ENCODE measurements around the gene MIEF1. TPM values are rescaled to one million over a fixed set of nuclear protein-coding genes. Genes with fewer than 3 reads are reported as not detected.

MIEF1 gene
- total and polyA plus RNA-seq, 7 experiments from 2014 or later, result 17.5 to 42.3 (median 33.2) TPM

- H3K4me3 ChIP-seq (ENCODE audit: low read length), result no peak overlapping the region
- Mint-ChIP-seq H3K27me3 (peaks cover 15 to 49% (median 19%) of the 10 kb centered on the region in 5 donors), H3K27ac (peak overlapping the region in 3 of 9 donors; percentile 29 to 52 (median 47)), H3K4me3 (peak overlapping the region in 7 of 10 donors; percentile 20 to 81 (median 63)), H3K4me1 (peaks cover 5 to 15% (median 6%) of the 10 kb centered on the region in 7 donors), H3K9me3 (no peaks in the 10 kb centered on the region), H3K36me3 (peaks cover 0 to 1% (median 0%) of the 10 kb centered on the region in 5 donors)
- DNase-seq (no peak), ATAC-seq (no peak)
- ChIA-PET POLR2A (no interaction called here), CTCF (interaction anchor here (1.0 to 2.2 kb wide), 3 partner anchors 383 to 789 kb away, joined by 3 to 12 read pairs (median 7); no protein-coding TSS in a partner anchor)
- H3K36me3 ChIP-seq (ENCODE audit: control insufficient read depth in 2 of 3, insufficient read depth in 3 of 3, low read length in 3 of 3), result no peaks in the 10 kb centered on the region
- no peaks in the 10 kb centered on the region for H3K4me1 ChIP-seq (ENCODE audit: control insufficient read depth in 2 of 2, insufficient read depth in 2 of 2, low read length in 2 of 2)
- H3K27me3 ChIP-seq (ENCODE audit: control insufficient read depth in 2 of 2, insufficient read depth in 2 of 2, low read length in 2 of 2), result peaks cover 0 to 8% of the 10 kb centered on the region in 2 donors
- H3K9me3 ChIP-seq (ENCODE audit: control insufficient read depth in 2 of 3, low read length in 3 of 3), result no peaks in the 10 kb centered on the region
- intact Hi-C loops (cut with micrococcal nuclease), result no loop called here
- H3K27ac ChIP-seq (ENCODE audit: low read depth, low read length), result no peak overlapping the region
These were observed 56.9 kb downstream of the MIEF1 start for GRCh38 chr22:39558950-39559349.

- peak overlapping the region in 1 of 10 donors; percentile 77 for H3K4me3 Mint-ChIP-seq
- H3K9me3 Mint-ChIP-seq, result no peaks in the 10 kb centered on the region
- H3K27ac Mint-ChIP-seq, result no peak overlapping the region
- Histone ChIP-seq H3K27me3 (ENCODE audit: control insufficient read depth in 2 of 2, insufficient read depth in 2 of 2, low read length in 2 of 2) (peaks cover 0 to 8% of the 10 kb centered on the region in 2 donors), H3K36me3 (ENCODE audit: control insufficient read depth in 2 of 3, insufficient read depth in 3 of 3, low read length in 3 of 3) (no peaks in the 10 kb centered on the region), H3K9me3 (ENCODE audit: control insufficient read depth in 2 of 3, low read length in 3 of 3) (no peaks in the 10 kb centered on the region), H3K27ac (ENCODE audit: low read depth, low read length) (no peak overlapping the region), H3K4me1 (ENCODE audit: control insufficient read depth in 2 of 2, insufficient read depth in 2 of 2, low read length in 2 of 2) (no peaks in the 10 kb centered on the region), H3K4me3 (ENCODE audit: low read length) (no peak overlapping the region)
- intact Hi-C loops (cut with micrococcal nuclease), result loop anchor here in 1 of 2 donors (5.0 kb wide), 1 partner anchor 463 kb away; no protein-coding TSS in a partner anchor
- ChIA-PET CTCF (interaction anchor here (1.5 to 2.2 kb wide), 2 partner anchors 383 to 465 kb away, joined by 7 to 12 read pairs; no protein-coding TSS in a partner anchor), POLR2A (no interaction called here)
- DNase-seq, result no peak
- peaks cover 0 to 1% (median 0%) of the 10 kb centered on the region in 5 donors for H3K36me3 Mint-ChIP-seq
- peaks cover 15 to 44% (median 19%) of the 10 kb centered on the region in 5 donors for H3K27me3 Mint-ChIP-seq
- peaks cover 5 to 15% (median 6%) of the 10 kb centered on the region in 7 donors for H3K4me1 Mint-ChIP-seq
- no peak for ATAC-seq
These were observed 57.5 kb downstream of the MIEF1 start for GRCh38 chr22:39559456-39560105.

- peaks cover 15 to 42% (median 19%) of the 10 kb centered on the region in 5 donors for H3K27me3 Mint-ChIP-seq
- no peaks in the 10 kb centered on the region for H3K36me3 ChIP-seq (ENCODE audit: control insufficient read depth in 2 of 3, insufficient read depth in 3 of 3, low read length in 3 of 3)
- intact Hi-C loops (cut with micrococcal nuclease), result loop anchor here in 1 of 2 donors (5.0 kb wide), 1 partner anchor 462 kb away; no protein-coding TSS in a partner anchor
- H3K4me3 ChIP-seq (ENCODE audit: low read length), result no peak overlapping the region
- peaks cover 5 to 15% (median 6%) of the 10 kb centered on the region in 7 donors for H3K4me1 Mint-ChIP-seq
- ATAC-seq (no peak), DNase-seq (no peak)
- peak overlapping the region in 1 of 10 donors; percentile 29 for H3K4me3 Mint-ChIP-seq
- peaks cover 0 to 1% (median 0%) of the 10 kb centered on the region in 5 donors for H3K36me3 Mint-ChIP-seq
- H3K9me3 ChIP-seq (ENCODE audit: control insufficient read depth in 2 of 3, low read length in 3 of 3), result no peaks in the 10 kb centered on the region
- CTCF ChIA-PET, result interaction anchor here (1.5 to 2.2 kb wide), 2 partner anchors 382 to 464 kb away, joined by 7 to 12 read pairs; no protein-coding TSS in a partner anchor
- H3K27ac Mint-ChIP-seq, result no peak overlapping the region
- H3K4me1 ChIP-seq (ENCODE audit: control insufficient read depth in 2 of 2, insufficient read depth in 2 of 2, low read length in 2 of 2), result no peaks in the 10 kb centered on the region
- H3K27ac ChIP-seq (ENCODE audit: low read depth, low read length), result no peak overlapping the region
- H3K9me3 Mint-ChIP-seq, result no peaks in the 10 kb centered on the region
- H3K27me3 ChIP-seq (ENCODE audit: control insufficient read depth in 2 of 2, insufficient read depth in 2 of 2, low read length in 2 of 2), result peaks cover 0 to 8% of the 10 kb centered on the region in 2 donors
- POLR2A ChIA-PET, result no interaction called here
These were observed 58.0 kb downstream of the MIEF1 start for GRCh38 chr22:39560127-39560526.

- peaks cover 10 to 15% of the 10 kb centered on the region in 2 donors for H3K4me1 ChIP-seq (ENCODE audit: control insufficient read depth in 2 of 2, insufficient read depth in 2 of 2, low read length in 2 of 2)
- H3K4me3 Mint-ChIP-seq, result no peak overlapping the region
- peaks cover 0 to 6% of the 10 kb centered on the region in 2 donors for H3K27me3 ChIP-seq (ENCODE audit: control insufficient read depth in 2 of 2, insufficient read depth in 2 of 2, low read length in 2 of 2)
- intact Hi-C loops (cut with micrococcal nuclease), result loop anchor here in 1 of 2 donors (5.0 kb wide), 1 partner anchor 459 kb away; no protein-coding TSS in a partner anchor
- H3K4me1 Mint-ChIP-seq, result peaks cover 10 to 22% (median 20%) of the 10 kb centered on the region in 7 donors
- H3K27me3 Mint-ChIP-seq, result peaks cover 0 to 20% (median 0%) of the 10 kb centered on the region in 5 donors
- peaks cover 0 to 8% (median 0%) of the 10 kb centered on the region in 5 donors for H3K36me3 Mint-ChIP-seq
- no peak overlapping the region for H3K27ac ChIP-seq (ENCODE audit: low read depth, low read length)
- CTCF ChIA-PET, result interaction anchor here (1.2 kb wide), 1 partner anchor 462 kb away, joined by 5 read pairs; no protein-coding TSS in a partner anchor
- no peak overlapping the region for H3K4me3 ChIP-seq (ENCODE audit: low read length)
- no peak overlapping the region for H3K27ac Mint-ChIP-seq
- ATAC-seq (no peak), DNase-seq (no peak)
- POLR2A ChIA-PET, result no interaction called here
- no peaks in the 10 kb centered on the region for H3K9me3 ChIP-seq (ENCODE audit: control insufficient read depth in 2 of 3, low read length in 3 of 3)
- no peaks in the 10 kb centered on the region for H3K36me3 ChIP-seq (ENCODE audit: control insufficient read depth in 2 of 3, insufficient read depth in 3 of 3, low read length in 3 of 3)
- H3K9me3 Mint-ChIP-seq, result peaks cover 0 to 9% (median 0%) of the 10 kb centered on the region in 11 donors
These were observed 60.9 kb downstream of the MIEF1 start for GRCh38 chr22:39562839-39563489.

GRCh38 chr22:39563571-39564428 lies 61.7 kb downstream of the MIEF1 start:
- H3K4me3 Mint-ChIP-seq, result no peak overlapping the region
- DNase-seq (no peak), ATAC-seq (no peak)
- Histone ChIP-seq H3K36me3 (ENCODE audit: control insufficient read depth in 2 of 3, insufficient read depth in 3 of 3, low read length in 3 of 3) (no peaks in the 10 kb centered on the region), H3K27me3 (ENCODE audit: control insufficient read depth in 2 of 2, insufficient read depth in 2 of 2, low read length in 2 of 2) (no peaks in the 10 kb centered on the region), H3K9me3 (ENCODE audit: control insufficient read depth in 2 of 3, low read length in 3 of 3) (no peaks in the 10 kb centered on the region), H3K4me3 (ENCODE audit: low read length) (no peak overlapping the region), H3K4me1 (ENCODE audit: control insufficient read depth in 2 of 2, insufficient read depth in 2 of 2, low read length in 2 of 2) (peaks cover 10 to 17% of the 10 kb centered on the region in 2 donors), H3K27ac (ENCODE audit: low read depth, low read length) (no peak overlapping the region)
- H3K4me1 Mint-ChIP-seq, result peaks cover 13 to 26% (median 23%) of the 10 kb centered on the region in 7 donors
- H3K9me3 Mint-ChIP-seq, result peaks cover 0 to 9% (median 0%) of the 10 kb centered on the region in 11 donors
- no peak overlapping the region for H3K27ac Mint-ChIP-seq
- H3K27me3 Mint-ChIP-seq, result peaks cover 0 to 15% (median 0%) of the 10 kb centered on the region in 5 donors
- POLR2A ChIA-PET, result interaction anchor here (0.6 kb wide), 1 partner anchor 468 kb away, joined by 3 read pairs; no protein-coding TSS in a partner anchor
- CTCF ChIA-PET, result interaction anchor here (0.9 kb wide), 1 partner anchor 25 kb away, joined by 3 read pairs; no protein-coding TSS in a partner anchor
- intact Hi-C loops (cut with micrococcal nuclease), result loop anchor here in 1 of 2 donors (5.0 kb wide), 1 partner anchor 459 kb away; no protein-coding TSS in a partner anchor
- peaks cover 0 to 8% (median 0%) of the 10 kb centered on the region in 5 donors for H3K36me3 Mint-ChIP-seq
